Osteocyte (in vitro differentiated cells): ENCODE measurements around the gene GPC6. TPM values are rescaled to one million over a fixed set of nuclear protein-coding genes. Genes with fewer than 3 reads are reported as not detected.

ENCODE experiments used
- DNase-seq: peaks from one replicate; pipeline ENCODE4 v3.0.0; 2021; ENCODE audit warnings: mixed read lengths; ENCODE audit not compliant: unreplicated experiment; ENCODE audit errors: extremely low spot score
- H3K27ac Mint-ChIP-seq: one replicate; pipeline ENCODE4 v1.8.0; 2021; ENCODE audit warnings: mild to moderate bottlenecking, mixed read lengths; ENCODE audit not compliant: unreplicated experiment
- H3K27me3 Mint-ChIP-seq: one replicate; pipeline ENCODE4 v1.8.0; 2021; ENCODE audit warnings: mixed read lengths; ENCODE audit not compliant: unreplicated experiment
- H3K36me3 Mint-ChIP-seq: one replicate; pipeline ENCODE4 v1.8.0; 2021; ENCODE audit warnings: mixed read lengths; ENCODE audit not compliant: unreplicated experiment
- H3K4me1 Mint-ChIP-seq: one replicate; pipeline ENCODE4 v1.8.0; 2021; ENCODE audit warnings: mixed read lengths; ENCODE audit not compliant: unreplicated experiment
- H3K4me3 Mint-ChIP-seq: one replicate; pipeline ENCODE4 v1.8.0; 2021; ENCODE audit warnings: mild to moderate bottlenecking, moderate library complexity, mixed read lengths; ENCODE audit not compliant: unreplicated experiment
- H3K9me3 Mint-ChIP-seq: one replicate; pipeline ENCODE4 v1.8.0; 2021; ENCODE audit warnings: mixed read lengths; ENCODE audit not compliant: unreplicated experiment
- total RNA-seq: library from RNA; stranded (reverse); gene quantifications from 2 replicates; pipeline ENCODE4 v1.2.1, GENCODE V29; 2021
- TF ChIP-seq, protein P1 (sequence below): fragments of 200-600 bp; sonication (generic); IDR thresholded peaks from 2 replicates; pipeline ENCODE4 v1.5.0; 2021; ENCODE audit warnings: antibody characterized with exemption, mild to moderate bottlenecking, moderate library complexity

GPC6 gene
- total RNA-seq, 1 donor from 2014 or later: 125 TPM

DNA sequence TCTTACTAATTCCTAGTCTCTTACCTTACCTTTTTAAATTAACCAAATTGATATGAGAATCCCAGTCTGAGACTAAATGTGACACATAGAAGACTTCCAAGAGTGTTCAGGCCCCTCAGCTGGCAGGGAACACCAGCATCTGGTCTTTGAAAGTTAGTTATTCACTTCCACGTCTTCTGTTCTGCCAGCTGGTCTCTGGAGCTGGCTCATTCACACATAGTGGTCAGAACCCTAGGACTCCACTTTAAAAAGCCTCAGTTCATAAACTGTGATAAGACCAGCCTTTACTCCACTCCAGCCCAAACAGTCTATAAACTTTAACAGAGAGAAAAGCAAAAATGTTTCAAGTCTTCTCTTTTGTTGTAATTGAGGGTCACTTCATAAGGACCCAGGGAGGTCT is 989.9 kb downstream of the GPC6 start:
- Mint-ChIP-seq H3K36me3 (no peaks in the 10 kb centered on the region), H3K27me3 (no peaks in the 10 kb centered on the region), H3K4me3 (no peak overlapping the region), H3K4me1 (peaks cover 12% of the 10 kb centered on the region), H3K27ac (no peak overlapping the region), H3K9me3 (no peaks in the 10 kb centered on the region)
- DNase-seq: no peak
- TF ChIP-seq, protein P1, sequence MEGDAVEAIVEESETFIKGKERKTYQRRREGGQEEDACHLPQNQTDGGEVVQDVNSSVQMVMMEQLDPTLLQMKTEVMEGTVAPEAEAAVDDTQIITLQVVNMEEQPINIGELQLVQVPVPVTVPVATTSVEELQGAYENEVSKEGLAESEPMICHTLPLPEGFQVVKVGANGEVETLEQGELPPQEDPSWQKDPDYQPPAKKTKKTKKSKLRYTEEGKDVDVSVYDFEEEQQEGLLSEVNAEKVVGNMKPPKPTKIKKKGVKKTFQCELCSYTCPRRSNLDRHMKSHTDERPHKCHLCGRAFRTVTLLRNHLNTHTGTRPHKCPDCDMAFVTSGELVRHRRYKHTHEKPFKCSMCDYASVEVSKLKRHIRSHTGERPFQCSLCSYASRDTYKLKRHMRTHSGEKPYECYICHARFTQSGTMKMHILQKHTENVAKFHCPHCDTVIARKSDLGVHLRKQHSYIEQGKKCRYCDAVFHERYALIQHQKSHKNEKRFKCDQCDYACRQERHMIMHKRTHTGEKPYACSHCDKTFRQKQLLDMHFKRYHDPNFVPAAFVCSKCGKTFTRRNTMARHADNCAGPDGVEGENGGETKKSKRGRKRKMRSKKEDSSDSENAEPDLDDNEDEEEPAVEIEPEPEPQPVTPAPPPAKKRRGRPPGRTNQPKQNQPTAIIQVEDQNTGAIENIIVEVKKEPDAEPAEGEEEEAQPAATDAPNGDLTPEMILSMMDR: no peak

DNA sequence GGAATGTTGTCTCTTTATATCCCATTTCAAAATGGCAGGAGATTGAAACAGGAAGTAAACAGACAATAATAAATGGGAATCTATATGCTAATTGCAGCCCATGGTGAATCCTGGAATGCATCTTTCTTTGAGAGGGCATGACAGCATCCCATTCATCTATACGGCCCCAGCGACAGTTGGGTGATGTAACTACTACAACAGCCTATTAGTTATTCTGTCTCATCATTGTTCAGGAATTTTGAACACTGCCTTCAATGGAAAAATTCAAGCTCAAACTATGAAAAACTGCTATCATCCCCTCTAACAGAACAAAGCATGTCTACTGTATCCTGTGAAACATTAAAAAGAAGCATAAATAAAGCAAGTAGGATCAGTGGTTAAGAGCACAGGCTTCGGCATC is 990.8 kb downstream of the GPC6 start:
- Mint-ChIP-seq H3K4me3 (no peak overlapping the region), H3K27me3 (no peaks in the 10 kb centered on the region), H3K9me3 (no peaks in the 10 kb centered on the region), H3K36me3 (no peaks in the 10 kb centered on the region), H3K4me1 (peaks cover 14% of the 10 kb centered on the region), H3K27ac (no peak overlapping the region)
- no peak for DNase-seq
- TF ChIP-seq, protein P1: no peak

DNA sequence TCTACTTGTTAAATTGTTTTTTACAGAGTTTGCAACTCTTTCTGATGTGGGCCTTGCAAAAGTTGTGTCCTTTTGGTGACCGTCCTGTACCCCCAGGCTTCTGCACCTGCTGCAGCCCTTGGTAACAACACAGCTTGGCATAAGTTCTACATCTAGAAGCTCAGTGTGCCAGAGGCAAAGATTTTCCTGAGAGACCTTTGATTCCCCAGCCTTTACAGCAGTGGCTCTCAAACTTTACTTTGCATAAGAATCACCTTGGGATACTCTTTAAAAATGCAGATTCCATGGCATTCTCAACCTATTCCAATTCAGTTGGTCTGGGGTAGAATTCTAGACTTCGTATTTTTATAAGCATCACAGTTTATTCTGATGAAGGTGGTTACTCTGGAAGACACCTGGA is 991.9 kb downstream of the GPC6 start:
- Mint-ChIP-seq H3K27ac (no peak overlapping the region), H3K36me3 (no peaks in the 10 kb centered on the region), H3K4me3 (no peak overlapping the region), H3K9me3 (no peaks in the 10 kb centered on the region), H3K4me1 (peaks cover 14% of the 10 kb centered on the region), H3K27me3 (no peaks in the 10 kb centered on the region)
- TF ChIP-seq, protein P1: no peak
- DNase-seq: no peak

DNA sequence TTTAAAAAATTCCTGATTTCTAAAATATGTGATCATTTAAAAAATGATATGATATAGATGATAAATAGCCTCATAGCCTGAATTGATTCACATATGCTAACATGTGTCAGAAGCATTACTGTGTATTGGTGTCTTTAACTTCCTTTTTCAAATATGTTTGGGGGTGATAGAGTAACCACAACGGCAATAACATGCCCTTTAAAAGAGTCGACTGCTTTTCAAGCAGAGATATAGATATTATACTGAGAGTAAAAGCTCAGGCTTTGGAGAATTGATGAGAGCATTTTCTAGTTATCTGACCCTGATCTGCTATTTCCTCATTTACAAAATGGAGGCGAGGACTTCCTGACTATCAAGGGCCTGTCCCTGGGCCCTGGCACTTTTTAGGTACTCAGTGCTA is 992.3 kb downstream of the GPC6 start:
- no peak for DNase-seq
- H3K27ac Mint-ChIP-seq: no peak overlapping the region
- no peaks in the 10 kb centered on the region for H3K9me3 Mint-ChIP-seq
- TF ChIP-seq, protein P1: no peak
- peaks cover 14% of the 10 kb centered on the region for H3K4me1 Mint-ChIP-seq
- H3K4me3 Mint-ChIP-seq: no peak overlapping the region
- no peaks in the 10 kb centered on the region for H3K36me3 Mint-ChIP-seq
- H3K27me3 Mint-ChIP-seq: no peaks in the 10 kb centered on the region

DNA sequence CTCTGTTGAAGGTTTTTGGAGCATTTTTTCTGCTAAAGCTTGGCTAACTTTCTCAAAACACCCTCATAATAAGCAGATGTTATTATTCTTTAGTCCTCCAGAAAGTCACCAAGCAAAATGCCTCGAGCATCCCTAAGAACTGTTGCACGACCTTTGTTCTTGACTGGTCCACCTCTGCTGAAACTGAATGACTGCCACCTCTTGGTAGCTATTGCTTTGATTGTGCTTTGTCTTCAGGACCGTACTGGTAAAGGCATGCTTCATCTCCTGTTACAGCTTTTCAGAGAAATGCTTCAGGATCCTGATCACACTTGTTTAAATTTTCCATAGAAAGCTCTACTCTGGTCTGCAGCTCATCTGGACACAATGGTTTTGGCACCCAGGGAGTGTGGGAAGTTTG is 998.1 kb downstream of the GPC6 start:
- Mint-ChIP-seq H3K4me1 (peaks cover 18% of the 10 kb centered on the region), H3K4me3 (no peak overlapping the region), H3K27me3 (no peaks in the 10 kb centered on the region), H3K36me3 (peaks cover 7% of the 10 kb centered on the region), H3K9me3 (peaks cover 11% of the 10 kb centered on the region), H3K27ac (no peak overlapping the region)
- no peak for DNase-seq
- TF ChIP-seq, protein P1: peak; percentile 7
